Heart left ventricle (tissue), 13 donors: ENCODE data around the gene ZNF83.

Experiments used
- CTCF ChIP-seq, 12 donors: fragments of 200-600 bp; sonication (generic) in 4 of 12; IDR thresholded peaks; one replicate each; pipeline versions ENCODE4 v1.5.0 to v1.8.0; 2018 to 2022; ENCODE audit warnings: antibody characterized with exemption in 12 of 12, mild to moderate bottlenecking in 5 of 12
- POLR2A ChIP-seq, 2 donors: fragments of 450-650 bp; IDR thresholded peaks; one replicate each; pipeline ENCODE4 v1.6.1; 2017; ENCODE audit warnings: antibody characterized with exemption in 2 of 2, mild to moderate bottlenecking in 2 of 2, moderate library complexity in 2 of 2
- donor health status: ischemic (EF 13 %, LVEDD 7.1; RV severe dilation, severe dysfunction).
- donor health status: DM: no; HTN: yes; CAD: no.
- donor health status: DM: no; HTN: no; CAD: no.
- donor health status: ischemic (EF 25% LVEDD 6.9; RV normal size, moderate dysfunction).
- donor health status: ischemic (EF 25% LVEDD 5.7; RV mildly dilated, moderate dysfunction).
- donor health status: ischemic (EF 35%, LVEDD 5.7; RV mildly dilated, moderate dysfunction).
- donor health status: nonischemic (EF 11% LVEDD 7.7; RV severe dilation, severe dysfunction).
- donor health status: DM: yes; HTN: yes; CAD: no.
- donor health status: PGD.
- donor health status: ischemic (EF 29% LVEDD 5.4; RV normal size, mild dysfunction).
- donor health status: nonischemic (EF 23%, LVEDD 6.1; RV moderate dilation, normal function).

GRCh38 chr19:52621376-52621775 is 16.8 kb downstream of the ZNF83 start:
- TF ChIP-seq CTCF (IDR thresholded peaks at IDR 0.05) = no peak
- TF ChIP-seq POLR2A (IDR thresholded peaks at IDR 0.05) = no peak
